ENCODE data around the gene SERPINB3.
"Not testable (repeated sequence)": the region's sequence is repeated elsewhere in the genome, so short reads cannot be mapped to it uniquely, and the experiment has no call there.

SERPINB3 gene

DNA sequence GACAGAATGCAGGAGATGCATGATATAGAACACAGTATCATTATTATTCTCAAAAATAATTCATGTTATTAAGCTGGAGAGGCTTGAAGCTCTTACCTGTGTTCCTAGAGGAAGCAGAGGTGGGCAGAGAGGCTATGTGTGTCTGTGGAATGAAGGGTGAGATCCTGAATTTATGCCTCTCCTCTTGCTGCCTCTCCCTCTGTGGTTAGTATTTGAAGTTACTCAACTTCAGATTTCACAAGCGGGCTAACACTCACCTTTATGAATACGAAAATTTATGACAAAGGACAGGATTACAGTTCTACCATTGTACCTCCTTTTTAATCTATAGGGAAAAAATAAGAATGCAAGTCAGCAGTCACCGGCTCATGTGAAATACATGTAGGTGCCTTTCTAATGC lies at the start of gene SERPINB3:
Gene SERPINB3 (minus strand): TSS at position 144 of the 400 bp plus-strand sequence. CDS start 677 bp downstream, outside the sequence.
- DNase-seq (ENCODE audit: low spot score): not testable (repeated sequence)

GRCh38 chr18:63708650-63709049 lies 47.0 kb upstream of the SERPINB3 start:
- DNase-seq (ENCODE audit: low spot score): no peak

GRCh38 chr18:63707816-63708215 lies 46.1 kb upstream of the SERPINB3 start:
- no peak for DNase-seq (ENCODE audit: low spot score)

DNA sequence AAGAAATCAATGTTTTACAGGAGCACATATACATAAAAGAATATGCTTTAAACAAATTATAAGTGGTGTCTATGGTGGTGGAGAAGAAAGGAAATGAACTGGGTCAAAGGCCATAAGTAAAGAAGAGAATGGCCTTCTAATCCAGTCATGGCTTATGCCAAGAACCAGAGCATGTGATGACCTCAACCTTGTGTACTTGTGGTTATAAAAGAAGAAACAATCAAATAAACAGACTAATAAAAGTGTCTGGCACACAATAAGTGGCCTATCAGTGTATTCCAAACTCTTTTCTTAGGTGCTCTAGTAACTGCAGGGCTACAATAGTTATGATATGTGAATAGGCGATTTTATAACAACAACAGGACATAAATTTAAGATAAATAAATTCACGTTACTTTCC lies 43.7 kb upstream of the SERPINB3 start:
- DNase-seq (ENCODE audit: low spot score): no peak

DNA sequence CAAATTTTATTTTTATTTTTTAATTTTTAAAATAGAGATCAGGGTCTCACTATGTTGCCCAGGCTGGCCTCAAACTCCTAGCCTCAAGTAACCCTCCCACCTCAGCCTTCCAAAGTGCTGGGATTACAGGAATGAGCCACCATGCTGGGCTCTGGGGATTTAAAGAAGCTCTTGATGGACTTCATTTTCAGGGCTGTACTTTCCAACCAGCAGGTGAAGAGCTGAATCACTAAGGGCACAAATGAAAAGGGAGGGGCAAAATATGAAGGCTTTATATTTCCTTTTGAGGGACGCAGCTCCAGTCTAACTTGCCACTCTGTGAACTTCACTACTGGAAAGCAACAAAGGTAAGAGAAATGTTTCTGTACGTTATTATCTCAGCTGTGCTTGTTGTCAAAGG lies 41.0 kb upstream of the SERPINB3 start, which contains the start of gene SERPINB11:
Gene SERPINB11 (plus strand): TSS at position 301 of the 400 bp plus-strand sequence. CDS start 7,234 bp downstream, outside the sequence.
- no peak for DNase-seq (ENCODE audit: low spot score)

- no peak for DNase-seq (ENCODE audit: low spot score)
Observed at GRCh38 chr18:63701952-63702351, 40.3 kb upstream of the SERPINB3 start.

- DNase-seq (ENCODE audit: low spot score): no peak
Observed at GRCh38 chr18:63700501-63700900, 38.8 kb upstream of the SERPINB3 start.

GRCh38 chr18:63697097-63697660 lies 35.5 kb upstream of the SERPINB3 start:
- no peak for DNase-seq (ENCODE audit: low spot score)

GRCh38 chr18:63689064-63689463 lies 27.4 kb upstream of the SERPINB3 start:
- no peak for DNase-seq (ENCODE audit: low spot score)

- DNase-seq (ENCODE audit: low spot score): no peak
Observed at GRCh38 chr18:63686871-63687270, 25.2 kb upstream of the SERPINB3 start.

GRCh38 chr18:63684718-63685117 lies 23.0 kb upstream of the SERPINB3 start:
- no peak for DNase-seq (ENCODE audit: low spot score)

GRCh38 chr18:63683890-63684289 lies 22.2 kb upstream of the SERPINB3 start:
- no peak for DNase-seq (ENCODE audit: low spot score)

DNA sequence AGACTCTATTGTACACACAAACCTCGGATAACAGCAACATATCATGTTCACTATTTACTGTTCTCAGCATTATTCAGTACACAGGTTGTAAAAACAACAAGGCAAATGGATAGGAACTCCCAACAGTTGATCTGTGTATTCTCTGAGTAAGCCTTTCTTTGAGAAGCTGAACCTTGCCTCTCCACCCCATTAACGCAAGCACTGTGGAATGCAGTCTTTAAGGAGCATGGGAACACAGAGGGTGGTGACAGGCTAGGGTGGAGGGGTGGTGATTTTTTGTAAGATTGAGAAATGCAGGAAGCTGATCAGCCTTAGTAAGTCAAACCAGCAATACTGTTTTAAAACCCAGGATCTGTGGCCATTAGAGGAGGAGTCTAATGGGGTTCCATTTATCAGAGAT lies 21.5 kb upstream of the SERPINB3 start:
- no peak for DNase-seq (ENCODE audit: low spot score)

DNA sequence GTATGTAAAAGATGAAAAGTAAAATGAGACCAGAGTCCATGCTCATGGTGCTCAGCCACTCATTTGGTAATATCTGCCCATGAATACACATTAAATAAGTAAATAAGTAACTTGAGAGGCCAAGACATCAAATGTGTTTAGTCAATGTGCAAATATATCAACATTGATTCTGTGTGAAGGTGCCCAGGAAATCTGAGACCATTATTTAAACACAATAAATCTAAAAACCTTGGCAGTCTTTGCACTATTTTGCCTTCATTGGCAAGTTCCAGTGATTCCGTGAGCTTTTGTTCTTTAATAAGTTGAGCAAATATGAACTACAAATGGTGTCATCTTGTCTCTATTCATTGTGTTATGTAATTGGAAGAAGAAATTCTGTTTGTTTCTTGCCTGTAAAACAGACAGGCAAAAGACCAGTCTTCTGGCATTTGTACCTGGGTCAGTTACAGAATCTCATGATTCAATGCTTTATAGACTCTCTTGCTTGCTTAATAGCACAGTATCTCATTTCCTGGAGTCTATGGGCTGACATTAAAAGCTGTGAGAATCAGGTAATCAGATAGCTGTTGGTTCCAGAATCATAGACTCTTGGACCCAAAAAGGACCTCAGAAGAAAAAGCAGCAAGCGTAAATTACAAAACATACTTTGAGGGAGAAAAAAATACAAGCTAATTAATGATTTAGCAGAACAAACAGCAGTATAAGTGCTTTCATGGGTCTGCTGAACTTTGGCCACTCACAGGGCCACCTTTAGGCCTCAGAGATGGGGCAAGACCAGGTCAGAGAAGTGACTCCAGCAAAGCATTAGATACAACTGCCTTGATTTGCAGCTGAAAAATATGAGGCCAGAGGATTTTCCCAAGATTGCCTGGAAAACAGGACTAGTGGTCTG lies 20.0 kb upstream of the SERPINB3 start:
- no peak for DNase-seq (ENCODE audit: low spot score)

DNA sequence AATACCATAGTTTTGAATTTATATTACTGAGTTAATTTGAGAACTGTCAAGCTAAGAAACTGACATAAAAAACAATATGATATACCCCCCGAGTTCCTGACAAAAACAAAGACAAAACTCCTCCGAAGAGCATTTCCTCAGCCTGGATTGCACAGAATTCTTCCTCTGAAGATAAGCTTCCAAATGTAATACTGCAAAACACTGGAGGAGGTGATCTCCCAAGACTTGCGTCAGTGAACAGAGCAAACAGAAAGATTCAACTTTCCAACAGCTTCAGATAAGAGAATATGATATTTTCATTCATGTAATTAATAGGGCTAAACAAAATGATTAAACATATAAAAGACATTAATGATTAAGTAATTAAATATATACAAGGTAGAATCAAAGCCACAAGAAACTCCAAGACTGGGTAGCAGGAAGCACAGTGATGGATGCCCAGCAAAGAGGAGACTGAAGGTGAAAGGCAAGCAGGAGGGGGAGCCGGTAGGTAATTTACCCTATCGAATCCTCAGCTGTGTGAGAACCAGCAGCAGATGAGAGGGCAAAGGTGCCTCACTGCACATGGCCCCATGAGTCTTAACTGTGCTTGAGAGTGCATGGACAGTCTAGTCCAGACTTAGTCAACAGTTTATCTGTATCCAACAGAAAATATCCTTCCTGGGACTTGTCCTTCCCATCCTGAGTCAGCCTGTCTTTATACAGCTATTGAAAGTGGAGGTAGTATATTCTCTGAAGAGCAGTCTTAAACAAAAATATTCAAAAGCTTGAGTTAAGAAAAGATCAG lies 18.3 kb upstream of the SERPINB3 start:
- no peak for DNase-seq (ENCODE audit: low spot score)

- no peak for DNase-seq (ENCODE audit: low spot score)
Observed at GRCh38 chr18:63677500-63678225, 16.0 kb upstream of the SERPINB3 start.

DNA sequence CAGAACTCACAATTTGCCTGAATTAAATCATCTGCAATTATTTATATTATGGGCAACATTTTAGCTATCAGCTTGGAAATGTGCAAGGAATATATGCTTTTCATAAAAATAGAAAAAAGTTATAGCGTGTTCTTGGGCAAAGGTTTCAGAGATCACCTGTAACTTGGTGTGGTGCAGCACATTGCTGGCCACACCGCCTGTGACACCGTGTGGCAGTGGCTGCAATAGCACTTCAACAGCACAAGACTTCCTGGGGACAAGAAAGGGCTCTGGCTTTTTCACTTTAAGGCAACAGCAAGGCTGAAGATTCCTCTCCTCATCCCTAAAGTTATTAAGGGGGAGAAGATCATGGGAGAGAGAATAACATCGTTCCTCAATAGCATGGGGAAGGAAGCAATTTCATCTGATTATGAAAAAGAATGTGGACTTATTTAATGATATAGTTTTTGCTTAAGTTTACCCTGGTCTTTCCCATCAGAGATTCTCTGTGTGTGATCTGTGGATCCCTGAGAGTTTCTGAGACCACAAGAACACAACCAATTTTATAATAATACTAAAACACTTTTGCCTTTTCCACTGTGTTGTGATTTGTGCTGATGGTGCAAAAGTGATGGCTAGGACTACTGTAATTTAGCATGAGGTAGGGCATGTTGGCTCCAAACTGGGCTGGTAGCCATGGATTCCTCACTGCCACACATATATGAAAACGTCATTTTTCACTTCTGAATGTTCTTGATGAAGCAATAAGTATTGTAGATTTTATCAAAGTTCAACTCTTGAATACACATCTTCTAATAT lies 15.0 kb upstream of the SERPINB3 start:
- DNase-seq (ENCODE audit: low spot score): no peak

DNA sequence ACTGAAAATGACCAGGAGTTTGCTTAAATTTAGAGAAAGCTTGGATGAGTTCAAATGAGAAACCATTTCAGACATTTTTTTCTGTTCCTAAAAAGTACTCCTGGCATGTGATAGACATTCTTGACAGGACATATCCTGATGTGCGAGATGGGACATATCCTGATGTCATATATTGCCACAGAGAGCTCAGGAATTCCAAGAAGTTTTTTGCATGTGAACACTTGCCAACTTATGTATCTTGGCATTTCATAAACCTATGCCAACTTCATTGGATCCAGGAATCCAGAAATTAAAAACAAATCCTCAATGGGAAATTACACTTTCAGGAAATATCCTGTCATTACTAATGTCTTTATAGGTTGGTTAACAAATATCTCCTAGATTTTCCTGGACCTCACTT lies 2.9 kb upstream of the SERPINB3 start:
- DNase-seq (ENCODE audit: low spot score): no peak

GRCh38 chr18:63658920-63659319 lies 2.8 kb downstream of the SERPINB3 start:
- not testable (repeated sequence) for DNase-seq (ENCODE audit: low spot score)

- DNase-seq (ENCODE audit: low spot score): not testable (repeated sequence)
Observed at GRCh38 chr18:63650271-63650670, 11.4 kb downstream of the SERPINB3 start.

GRCh38 chr18:63648241-63648640 lies 13.5 kb downstream of the SERPINB3 start:
- DNase-seq (ENCODE audit: low spot score): no peak
